ENCODE results near the gene HSF5. TPM values are rescaled to one million over a fixed set of nuclear protein-coding genes. Genes with fewer than 3 reads are reported as not detected.
"Not testable (repeated sequence)": the region's sequence is repeated elsewhere in the genome, so short reads cannot be mapped to it uniquely, and the experiment has no call there.

The HSF5 gene
- total RNA-seq, 1 experiment from 2014 or later = 0.82 TPM

- no peaks in the 10 kb centered on the region for H4K20me1 ChIP-seq (ENCODE audit: insufficient read depth, low read depth, low read length)
- H3K9ac ChIP-seq (ENCODE audit: low read length) = no peak overlapping the region
- no peak overlapping the region for H3K4me3 ChIP-seq (ENCODE audit: low read length)
- no peak overlapping the region for H3K4me2 ChIP-seq (ENCODE audit: low read depth, low read length, poor library complexity, severe bottlenecking)
- H2AFZ ChIP-seq (ENCODE audit: low read length) = no peak overlapping the region
- H3K27ac ChIP-seq (ENCODE audit: low read length) = no peak overlapping the region
- no peaks in the 10 kb centered on the region for H3K9me2 ChIP-seq (replicated peaks; ENCODE audit: insufficient read depth, low read length)
- no peaks in the 10 kb centered on the region for H3K36me3 ChIP-seq (ENCODE audit: insufficient read depth, low read length)
- no peak for DNase-seq
- no peaks in the 10 kb centered on the region for H3K4me1 ChIP-seq (ENCODE audit: low read length)
- H3K79me2 ChIP-seq (ENCODE audit: low read length) = no peaks in the 10 kb centered on the region
- H3K27me3 ChIP-seq (ENCODE audit: low read length) = no peaks in the 10 kb centered on the region
- H3K9me3 ChIP-seq (ENCODE audit: low read length) = no peaks in the 10 kb centered on the region
Measured at GRCh38 chr17:58399974-58400373, 88.2 kb downstream of the HSF5 start.

- H3K27me3 ChIP-seq (ENCODE audit: low read length) = no peaks in the 10 kb centered on the region
- no peak overlapping the region for H3K4me2 ChIP-seq (ENCODE audit: low read depth, low read length, poor library complexity, severe bottlenecking)
Measured at GRCh38 chr17:58398574-58399266, 89.5 kb downstream of the HSF5 start.

GRCh38 chr17:58397421-58397820 is 90.8 kb downstream of the HSF5 start:
- H3K79me2 ChIP-seq (ENCODE audit: low read length) = not testable (repeated sequence)

More at GRCh38 chr17:58398574-58399266, 89.5 kb downstream of the HSF5 start:
- no peak for DNase-seq
- no peaks in the 10 kb centered on the region for H3K79me2 ChIP-seq (ENCODE audit: low read length)
- no peaks in the 10 kb centered on the region for H3K9me3 ChIP-seq (ENCODE audit: low read length)
- no peak overlapping the region for H2AFZ ChIP-seq (ENCODE audit: low read length)
- no peaks in the 10 kb centered on the region for H3K36me3 ChIP-seq (ENCODE audit: insufficient read depth, low read length)
- H3K4me1 ChIP-seq (ENCODE audit: low read length) = no peaks in the 10 kb centered on the region
- no peak overlapping the region for H3K4me3 ChIP-seq (ENCODE audit: low read length)
- H4K20me1 ChIP-seq (ENCODE audit: insufficient read depth, low read depth, low read length) = no peaks in the 10 kb centered on the region
- no peak overlapping the region for H3K27ac ChIP-seq (ENCODE audit: low read length)
- H3K9me2 ChIP-seq (replicated peaks; ENCODE audit: insufficient read depth, low read length) = no peaks in the 10 kb centered on the region
- no peak overlapping the region for H3K9ac ChIP-seq (ENCODE audit: low read length)

GRCh38 chr17:58396173-58396572 is 92.0 kb downstream of the HSF5 start:
- no peak overlapping the region for H3K9ac ChIP-seq (ENCODE audit: low read length)
- H3K27me3 ChIP-seq (ENCODE audit: low read length) = no peaks in the 10 kb centered on the region
- no peaks in the 10 kb centered on the region for H3K9me2 ChIP-seq (replicated peaks; ENCODE audit: insufficient read depth, low read length)
- H3K79me2 ChIP-seq (ENCODE audit: low read length) = no peaks in the 10 kb centered on the region
- no peak overlapping the region for H3K27ac ChIP-seq (ENCODE audit: low read length)
- no peak overlapping the region for H3K4me3 ChIP-seq (ENCODE audit: low read length)
- H3K4me2 ChIP-seq (ENCODE audit: low read depth, low read length, poor library complexity, severe bottlenecking) = no peak overlapping the region
- DNase-seq = no peak
- H3K9me3 ChIP-seq (ENCODE audit: low read length) = no peaks in the 10 kb centered on the region
- H3K36me3 ChIP-seq (ENCODE audit: insufficient read depth, low read length) = no peaks in the 10 kb centered on the region
- no peaks in the 10 kb centered on the region for H4K20me1 ChIP-seq (ENCODE audit: insufficient read depth, low read depth, low read length)
- H3K4me1 ChIP-seq (ENCODE audit: low read length) = no peaks in the 10 kb centered on the region
- no peak overlapping the region for H2AFZ ChIP-seq (ENCODE audit: low read length)

More at GRCh38 chr17:58397421-58397820, 90.8 kb downstream of the HSF5 start:
- not testable (repeated sequence) for H3K9me3 ChIP-seq (ENCODE audit: low read length); H3K9ac ChIP-seq (ENCODE audit: low read length); H3K27ac ChIP-seq (ENCODE audit: low read length); H3K9me2 ChIP-seq (replicated peaks; ENCODE audit: insufficient read depth, low read length); H3K4me3 ChIP-seq (ENCODE audit: low read length); H2AFZ ChIP-seq (ENCODE audit: low read length); DNase-seq; H3K4me2 ChIP-seq (ENCODE audit: low read depth, low read length, poor library complexity, severe bottlenecking); H3K27me3 ChIP-seq (ENCODE audit: low read length); H3K4me1 ChIP-seq (ENCODE audit: low read length); H4K20me1 ChIP-seq (ENCODE audit: insufficient read depth, low read depth, low read length); H3K36me3 ChIP-seq (ENCODE audit: insufficient read depth, low read length)

- Histone ChIP-seq H3K79me2 (ENCODE audit: low read length) (no peaks in the 10 kb centered on the region), H3K9me2 (replicated peaks; ENCODE audit: insufficient read depth, low read length) (no peaks in the 10 kb centered on the region)
Measured at GRCh38 chr17:58394534-58395223, 93.5 kb downstream of the HSF5 start.

GRCh38 chr17:58391302-58391984 is 96.8 kb downstream of the HSF5 start:
- no peak overlapping the region for H3K9ac ChIP-seq (ENCODE audit: low read length)
- no peak overlapping the region for H3K4me2 ChIP-seq (ENCODE audit: low read depth, low read length, poor library complexity, severe bottlenecking)
- H2AFZ ChIP-seq (ENCODE audit: low read length) = no peak overlapping the region

More at GRCh38 chr17:58394534-58395223, 93.5 kb downstream of the HSF5 start:
- Histone ChIP-seq H3K9me3 (ENCODE audit: low read length) (no peaks in the 10 kb centered on the region), H3K4me3 (ENCODE audit: low read length) (no peak overlapping the region), H2AFZ (ENCODE audit: low read length) (no peak overlapping the region), H3K4me2 (ENCODE audit: low read depth, low read length, poor library complexity, severe bottlenecking) (no peak overlapping the region), H3K9ac (ENCODE audit: low read length) (no peak overlapping the region), H4K20me1 (ENCODE audit: insufficient read depth, low read depth, low read length) (no peaks in the 10 kb centered on the region), H3K4me1 (ENCODE audit: low read length) (peaks cover 3% of the 10 kb centered on the region), H3K27me3 (ENCODE audit: low read length) (no peaks in the 10 kb centered on the region), H3K27ac (ENCODE audit: low read length) (no peak overlapping the region), H3K36me3 (ENCODE audit: insufficient read depth, low read length) (no peaks in the 10 kb centered on the region)
- DNase-seq = no peak

GRCh38 chr17:58390884-58391283 is 97.3 kb downstream of the HSF5 start:
- no peaks in the 10 kb centered on the region for H3K9me2 ChIP-seq (replicated peaks; ENCODE audit: insufficient read depth, low read length)
- H3K36me3 ChIP-seq (ENCODE audit: insufficient read depth, low read length) = no peaks in the 10 kb centered on the region
- no peak overlapping the region for H3K27ac ChIP-seq (ENCODE audit: low read length)
- no peaks in the 10 kb centered on the region for H3K9me3 ChIP-seq (ENCODE audit: low read length)
- no peak overlapping the region for H3K4me3 ChIP-seq (ENCODE audit: low read length)
- no peak overlapping the region for H2AFZ ChIP-seq (ENCODE audit: low read length)
- H3K79me2 ChIP-seq (ENCODE audit: low read length) = no peaks in the 10 kb centered on the region
- no peaks in the 10 kb centered on the region for H4K20me1 ChIP-seq (ENCODE audit: insufficient read depth, low read depth, low read length)
- H3K4me2 ChIP-seq (ENCODE audit: low read depth, low read length, poor library complexity, severe bottlenecking) = no peak overlapping the region
- peaks cover 24% of the 10 kb centered on the region for H3K4me1 ChIP-seq (ENCODE audit: low read length)
- DNase-seq = no peak
- H3K27me3 ChIP-seq (ENCODE audit: low read length) = no peaks in the 10 kb centered on the region
- no peak overlapping the region for H3K9ac ChIP-seq (ENCODE audit: low read length)

More at GRCh38 chr17:58391302-58391984, 96.8 kb downstream of the HSF5 start:
- Histone ChIP-seq H3K4me1 (ENCODE audit: low read length) (peaks cover 23% of the 10 kb centered on the region), H3K9me2 (replicated peaks; ENCODE audit: insufficient read depth, low read length) (no peaks in the 10 kb centered on the region), H3K27ac (ENCODE audit: low read length) (no peak overlapping the region), H3K79me2 (ENCODE audit: low read length) (no peaks in the 10 kb centered on the region), H3K27me3 (ENCODE audit: low read length) (no peaks in the 10 kb centered on the region), H4K20me1 (ENCODE audit: insufficient read depth, low read depth, low read length) (no peaks in the 10 kb centered on the region), H3K36me3 (ENCODE audit: insufficient read depth, low read length) (no peaks in the 10 kb centered on the region), H3K4me3 (ENCODE audit: low read length) (no peak overlapping the region), H3K9me3 (ENCODE audit: low read length) (no peaks in the 10 kb centered on the region)
- no peak for DNase-seq
